ENCODE results near the gene SPIN1.

Gene SPIN1

GRCh38 chr9:88437210-88438146 is 49.2 kb downstream of the SPIN1 start:
- DNase-seq: no peak

- DNase-seq: no peak
Measured at GRCh38 chr9:88438811-88439210, 50.6 kb downstream of the SPIN1 start.

GRCh38 chr9:88441301-88442007 is 53.2 kb downstream of the SPIN1 start:
- DNase-seq: no peak

DNA sequence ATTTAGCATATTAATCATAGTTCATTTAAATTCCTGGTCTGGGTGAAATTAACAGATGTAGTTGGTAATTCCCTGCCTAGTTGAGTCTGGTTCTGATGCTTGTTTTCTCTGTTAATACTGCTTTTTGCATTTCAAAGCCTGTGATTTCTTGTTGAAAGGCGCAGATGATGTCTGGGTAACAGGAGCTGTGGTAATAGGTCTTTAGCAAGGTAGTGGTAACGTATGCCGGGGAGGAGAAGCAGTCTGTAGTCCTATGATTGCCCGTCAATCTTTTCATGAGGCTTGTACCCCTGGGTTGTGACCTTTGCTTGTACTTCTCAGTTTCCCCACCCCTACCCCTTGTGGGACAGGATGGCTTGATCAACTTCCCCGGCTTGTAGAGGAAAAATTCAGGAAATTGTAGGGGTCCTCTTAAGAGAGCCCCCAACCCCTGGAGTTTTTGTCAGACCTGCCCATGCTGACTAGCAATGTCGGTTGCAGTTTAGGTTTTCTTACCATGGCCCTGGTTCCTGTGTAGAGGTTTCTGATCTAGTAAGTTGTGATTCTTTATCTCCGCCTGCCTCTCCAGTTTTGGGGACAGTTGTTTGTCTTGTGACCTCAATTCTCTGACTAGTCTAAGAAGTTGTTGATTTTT is 55.4 kb downstream of the SPIN1 start:
- no peak for DNase-seq

DNA sequence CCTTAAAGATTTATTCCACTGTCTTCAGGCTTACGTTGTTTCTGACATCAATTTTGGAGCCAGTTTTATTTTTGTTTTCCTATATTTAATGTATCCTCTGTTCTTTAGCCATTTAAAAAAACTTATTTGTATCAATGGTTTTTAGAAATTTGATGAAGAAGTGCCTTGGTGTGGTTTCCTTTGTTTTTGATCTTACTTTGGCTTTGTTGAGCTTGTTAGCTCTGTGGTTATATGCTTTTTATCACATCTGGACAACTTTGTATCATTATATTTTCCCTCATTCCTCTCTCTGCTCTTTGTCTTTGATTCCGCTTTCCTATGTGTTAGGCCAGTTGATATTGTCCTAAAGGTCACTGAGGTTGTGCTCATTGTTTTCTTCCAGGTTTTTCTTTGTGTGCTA is 58.5 kb downstream of the SPIN1 start:
- DNase-seq: no peak

- DNase-seq: no peak
Measured at GRCh38 chr9:88447431-88447830, 59.2 kb downstream of the SPIN1 start.

DNA sequence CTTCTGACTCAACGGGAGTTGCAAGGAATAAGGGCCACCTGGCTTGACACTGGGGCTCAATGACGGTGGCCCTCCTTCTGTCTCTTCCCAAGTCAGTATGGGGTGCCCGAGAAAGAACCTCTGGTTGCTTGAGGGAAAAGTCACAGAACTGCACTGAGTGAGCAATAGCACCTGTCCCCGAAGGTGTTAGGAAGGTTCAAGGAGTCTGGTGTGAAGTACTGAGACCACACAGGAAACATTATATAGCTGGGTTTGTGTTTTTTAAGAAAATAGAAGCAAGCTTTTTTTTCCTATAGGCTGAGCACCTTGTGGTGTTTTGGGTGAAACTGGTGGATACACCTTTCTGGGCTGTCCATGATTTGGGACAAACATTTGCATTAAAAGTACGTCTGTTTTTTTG is 62.9 kb downstream of the SPIN1 start:
- no peak for DNase-seq

- DNase-seq: no peak
Measured at GRCh38 chr9:88458716-88459465, 70.6 kb downstream of the SPIN1 start.

DNA sequence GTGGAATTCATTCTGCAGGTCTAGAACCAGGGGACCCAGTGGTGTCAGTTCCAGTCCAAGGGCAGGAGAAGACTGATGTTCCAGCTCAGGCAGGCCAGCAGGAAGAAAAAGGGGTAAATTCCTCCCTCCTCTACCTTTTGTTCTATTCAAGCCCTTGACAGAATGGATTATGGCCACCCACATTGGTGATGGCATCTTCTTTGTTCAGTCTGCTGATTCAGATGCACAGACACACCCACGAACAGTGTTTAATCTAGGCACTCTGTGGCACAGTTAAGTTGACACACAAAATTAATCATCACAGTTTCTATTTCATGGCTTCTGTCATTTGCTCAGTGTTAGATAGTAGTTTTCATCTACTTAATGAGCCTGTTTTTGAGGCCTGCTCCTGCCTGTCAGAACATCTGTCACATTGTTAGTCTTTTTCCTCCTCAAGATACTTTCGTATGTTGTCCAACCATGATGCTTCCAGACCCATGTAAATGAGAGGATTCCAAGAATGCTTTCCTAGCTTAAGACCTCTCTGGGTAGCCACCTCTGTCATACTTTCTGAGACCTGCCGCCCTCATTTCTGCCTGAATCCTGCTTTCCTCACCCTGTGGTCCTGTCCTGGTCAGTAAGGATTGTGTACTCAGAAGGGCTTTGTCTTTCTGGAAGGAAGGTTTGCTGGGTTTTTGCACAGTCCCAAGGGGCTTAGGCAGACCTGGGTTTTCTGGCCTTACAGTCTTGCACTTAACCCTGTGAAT is 72.5 kb downstream of the SPIN1 start:
- DNase-seq: no peak

GRCh38 chr9:88462191-88462590 is 73.9 kb downstream of the SPIN1 start:
- no peak for DNase-seq

DNA sequence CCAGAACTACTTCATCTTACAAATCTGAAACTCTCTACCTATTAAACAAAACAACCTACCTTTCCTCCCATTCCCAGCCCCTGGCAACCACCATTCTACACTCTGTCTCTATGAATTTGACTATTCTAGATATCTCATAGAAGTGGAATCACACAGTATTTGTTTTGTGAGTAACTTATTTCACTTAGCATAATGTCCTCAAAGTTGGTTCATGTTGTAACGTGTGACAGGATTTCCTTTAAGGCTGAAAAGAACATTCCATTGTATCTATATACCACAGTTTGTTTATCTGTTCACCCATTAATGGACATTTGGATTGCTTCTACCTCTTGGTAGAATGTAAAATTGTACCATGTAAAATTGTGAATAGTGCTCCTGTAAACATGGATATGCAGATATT is 76.6 kb downstream of the SPIN1 start:
- no peak for DNase-seq

- DNase-seq: no peak
Measured at GRCh38 chr9:88468226-88468625, 80.0 kb downstream of the SPIN1 start.

DNA sequence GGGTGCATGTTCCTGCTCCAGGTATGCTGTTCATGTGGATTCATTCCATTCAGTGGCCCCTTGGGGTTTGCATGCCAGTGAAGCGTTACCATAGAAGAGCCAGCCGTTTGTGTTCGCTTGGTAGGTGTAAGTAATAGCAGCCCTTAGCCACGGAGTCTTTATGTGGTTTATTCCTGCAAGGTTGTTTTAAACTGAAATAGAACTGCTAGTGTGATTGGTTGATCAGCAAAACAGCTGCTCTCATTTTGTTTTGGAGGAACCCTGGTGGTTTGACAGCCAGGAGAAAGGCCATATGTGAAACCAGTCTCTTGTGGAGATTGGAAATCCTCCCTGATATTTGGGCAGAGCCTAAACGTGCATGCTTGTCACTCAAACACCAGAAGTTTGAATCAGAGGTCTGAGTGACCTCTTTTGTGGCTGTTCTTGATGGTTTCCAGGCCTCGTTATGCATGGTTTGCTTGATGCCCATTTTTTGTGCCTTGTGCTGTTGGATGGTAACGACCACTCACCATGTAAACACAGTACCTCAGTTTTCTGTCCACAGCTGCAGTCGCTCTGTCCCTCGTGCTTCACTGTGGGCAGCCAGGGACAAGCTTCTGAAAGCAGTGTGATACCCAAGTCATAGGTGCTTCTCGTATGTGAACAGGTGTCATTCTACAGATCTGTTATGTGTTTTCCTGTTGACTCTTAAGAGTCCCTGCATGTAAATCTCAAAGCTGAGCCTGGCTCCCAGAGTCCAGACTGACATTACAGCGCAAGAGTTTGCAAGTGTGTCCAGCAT is 88.4 kb downstream of the SPIN1 start:
- DNase-seq: no peak

DNA sequence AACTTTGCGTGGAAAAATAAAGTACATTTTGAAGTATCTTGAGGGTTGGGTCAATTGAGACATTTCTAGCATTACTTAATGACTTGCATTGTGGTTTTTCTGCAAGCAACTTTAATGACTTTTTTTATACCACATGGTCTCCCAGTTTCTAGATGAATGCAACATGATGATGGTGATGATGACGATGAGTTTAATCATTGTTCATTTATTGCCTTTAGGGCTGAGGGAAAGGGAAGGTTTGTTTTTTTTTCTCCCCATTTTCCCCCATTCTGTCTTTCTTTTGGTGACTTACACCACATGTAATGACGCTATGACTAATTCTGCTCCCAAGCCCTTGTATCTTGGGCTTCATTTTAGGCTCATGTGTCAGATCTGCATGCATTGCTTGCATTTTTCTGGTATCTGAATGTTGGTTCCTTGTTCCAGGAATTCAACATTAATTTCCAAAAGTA is 89.1 kb downstream of the SPIN1 start:
- no peak for DNase-seq

DNA sequence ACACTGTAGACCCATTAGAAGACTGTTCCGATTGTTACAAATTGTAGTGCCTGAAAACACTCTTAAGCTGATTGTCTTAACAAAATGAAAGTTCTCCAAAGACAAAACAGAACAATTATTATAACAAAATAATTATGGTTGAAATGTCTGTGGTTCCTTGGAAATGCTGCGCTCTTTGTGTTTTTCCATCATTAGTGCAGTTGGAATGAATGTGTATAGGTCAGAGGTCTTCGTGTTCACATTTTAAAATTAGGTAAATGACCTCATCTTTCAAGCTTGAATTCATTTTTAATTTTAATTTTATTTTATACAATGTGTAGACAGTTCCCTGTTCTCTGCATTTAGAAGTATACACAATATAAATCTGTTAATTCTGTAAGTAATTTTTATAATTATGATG is 90.0 kb downstream of the SPIN1 start:
- no peak for DNase-seq

GRCh38 chr9:88481933-88482332 is 93.7 kb downstream of the SPIN1 start:
- no peak for DNase-seq

DNA sequence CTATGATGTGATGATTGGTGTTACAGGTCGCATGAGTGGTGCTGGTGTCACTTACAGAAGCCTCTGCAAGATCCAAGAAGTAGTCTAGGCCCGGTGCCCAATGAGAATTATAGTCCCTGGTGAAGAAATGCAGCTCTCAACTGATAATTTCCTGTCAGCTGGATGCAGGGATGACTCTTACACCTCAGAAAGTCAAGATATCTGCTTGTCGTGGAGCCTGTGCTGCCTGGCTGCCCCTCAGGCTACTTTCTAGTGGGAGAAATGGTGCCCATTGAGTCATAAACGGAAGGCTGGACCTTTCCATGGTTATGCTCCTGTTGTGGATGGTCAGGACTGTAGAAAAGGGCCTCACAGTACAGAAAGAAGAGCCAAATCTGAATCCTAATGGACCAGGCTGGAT is 99.9 kb downstream of the SPIN1 start:
- no peak for DNase-seq

GRCh38 chr9:88494983-88495721 is 106.9 kb downstream of the SPIN1 start:
- DNase-seq: no peak

GRCh38 chr9:88497224-88497623 is 109.0 kb downstream of the SPIN1 start:
- DNase-seq: no peak

DNA sequence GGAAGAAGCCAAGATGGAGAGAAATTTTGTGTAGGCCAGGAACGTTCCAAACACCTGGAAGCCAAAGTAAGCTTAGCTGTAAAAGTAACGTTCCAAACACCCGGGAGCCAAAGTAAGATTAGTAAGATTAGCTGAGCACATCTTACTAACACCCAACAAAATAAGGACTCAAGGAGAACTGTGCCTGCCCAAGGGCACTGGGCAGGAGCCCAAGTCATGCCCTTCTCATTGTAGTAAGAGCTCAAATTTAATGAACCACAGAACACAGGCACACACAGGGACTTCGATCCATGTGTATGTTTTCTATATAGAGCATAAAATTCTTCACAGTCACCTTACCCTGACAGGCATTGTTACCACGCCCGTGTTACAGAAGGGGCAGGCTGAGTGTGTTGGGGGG is 110.6 kb downstream of the SPIN1 start:
- no peak for DNase-seq

- no peak for DNase-seq
Measured at GRCh38 chr9:88501086-88501485, 112.8 kb downstream of the SPIN1 start.
